Right atrium auricular region (tissue), 2 donors: ENCODE results near the gene IL1A. TPM values are rescaled to one million over a fixed set of nuclear protein-coding genes. Genes with fewer than 3 reads are reported as not detected.

Experiments used
- DNase-seq: peaks from one replicate; pipeline ENCODE4 v3.0.0-alpha.2; 2019; ENCODE audit warnings: low spot score
- H3K27ac ChIP-seq, 2 donors: fragments of 200-600 bp; sonication (generic); 1 replicate in 1 of 2; 2 replicates in 1 of 2; pipeline ENCODE4 v1.5.1; 2016 to 2019
- H3K27me3 ChIP-seq, 2 donors: fragments of 200-600 bp; sonication (generic); one replicate each; pipeline versions ENCODE4 v1.5.1 to v1.6.0; 2017 to 2019
- H3K36me3 ChIP-seq: fragments of 200-600 bp; sonication (generic); one replicate; pipeline ENCODE4 v1.5.1; 2016
- H3K4me1 ChIP-seq, 2 donors: fragments of 200-600 bp; sonication (generic); one replicate each; pipeline versions ENCODE4 v1.5.1 to v1.6.0; 2017 to 2019
- H3K4me3 ChIP-seq, 2 donors: fragments of 200-600 bp; sonication (generic); 1 replicate in 1 of 2; 2 replicates in 1 of 2; pipeline ENCODE4 v1.5.1; 2017 to 2019; ENCODE audit warnings: mild to moderate bottlenecking in 1 of 2, moderate library complexity in 1 of 2
- H3K9me3 ChIP-seq, 2 donors: fragments of 200-600 bp; sonication (generic); one replicate each; pipeline ENCODE4 v1.5.1; 2019
- CTCF ChIP-seq, 2 donors: fragments of 200-600 bp; sonication (generic); IDR thresholded peaks; one replicate each; pipeline ENCODE4 v1.5.1; 2019; ENCODE audit warnings: antibody characterized with exemption in 2 of 2
- total RNA-seq, 2 donors: library from RNA; depleted of rRNA; stranded (reverse); fragments of >200 nt; gene quantifications; one replicate each; pipeline ENCODE4 v1.1.0, GENCODE V29; 2016

Gene IL1A
- total RNA-seq, 2 donors from 2014 or later = not detected

DNA sequence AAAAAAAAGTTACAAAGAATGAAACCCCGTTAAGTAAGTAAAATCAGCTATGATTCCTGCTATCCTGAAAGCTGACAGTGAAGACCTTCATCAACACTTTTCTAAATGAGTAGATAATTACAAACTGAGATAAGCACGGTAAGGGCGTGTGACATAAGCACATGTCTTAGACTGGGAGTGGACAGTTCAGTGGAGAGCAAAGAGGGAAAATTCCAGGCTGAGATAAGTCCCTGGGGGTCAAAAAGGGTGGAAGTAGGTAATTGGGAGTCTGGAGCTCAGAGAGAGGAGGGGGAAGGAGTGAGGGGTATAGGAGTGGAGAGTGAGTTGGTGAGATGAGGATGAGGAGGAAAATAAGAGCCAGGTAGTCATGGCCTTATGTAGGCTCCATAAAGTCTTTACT, 4.4 kb upstream of the IL1A start:
- no peaks in the 10 kb centered on the region for H3K27me3 ChIP-seq
- no peak overlapping the region for H3K27ac ChIP-seq
- no peaks in the 10 kb centered on the region for H3K9me3 ChIP-seq
- TF ChIP-seq CTCF (IDR thresholded peaks at IDR 0.05) = no peak
- H3K4me3 ChIP-seq = no peak overlapping the region
- H3K4me1 ChIP-seq = no peaks in the 10 kb centered on the region
- no peaks in the 10 kb centered on the region for H3K36me3 ChIP-seq
- no peak for DNase-seq

GRCh38 chr2:112787729-112788393, 3.6 kb upstream of the IL1A start:
- Histone ChIP-seq H3K27me3 (no peaks in the 10 kb centered on the region), H3K27ac (no peak overlapping the region), H3K4me3 (no peak overlapping the region), H3K9me3 (no peaks in the 10 kb centered on the region), H3K4me1 (no peaks in the 10 kb centered on the region), H3K36me3 (no peaks in the 10 kb centered on the region)
- no peak for TF ChIP-seq CTCF (IDR thresholded peaks at IDR 0.05)
- no peak for DNase-seq

DNA sequence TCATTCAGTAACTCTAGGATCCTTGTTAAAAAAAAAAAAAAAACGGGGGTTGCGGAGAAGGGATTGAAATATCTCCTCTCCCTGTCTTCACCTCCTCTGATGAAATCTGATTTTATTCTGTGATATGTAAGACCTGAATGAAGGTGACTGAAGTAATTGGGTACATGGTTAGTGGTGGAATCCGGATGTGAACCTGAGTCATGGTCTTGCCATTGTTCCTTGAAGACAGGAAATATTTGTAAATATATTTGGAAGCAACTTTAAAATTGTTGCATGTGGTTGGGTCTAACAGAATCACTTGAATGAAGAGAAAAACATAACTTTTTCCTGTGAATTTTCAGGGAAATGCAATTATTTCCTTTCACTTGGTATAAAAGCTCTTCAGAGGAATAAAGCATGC, 3.0 kb upstream of the IL1A start:
- Histone ChIP-seq H3K4me1 (no peaks in the 10 kb centered on the region), H3K9me3 (no peaks in the 10 kb centered on the region), H3K27ac (no peak overlapping the region), H3K27me3 (no peaks in the 10 kb centered on the region), H3K36me3 (no peaks in the 10 kb centered on the region), H3K4me3 (no peak overlapping the region)
- DNase-seq = no peak
- no peak for TF ChIP-seq CTCF (IDR thresholded peaks at IDR 0.05)

DNA sequence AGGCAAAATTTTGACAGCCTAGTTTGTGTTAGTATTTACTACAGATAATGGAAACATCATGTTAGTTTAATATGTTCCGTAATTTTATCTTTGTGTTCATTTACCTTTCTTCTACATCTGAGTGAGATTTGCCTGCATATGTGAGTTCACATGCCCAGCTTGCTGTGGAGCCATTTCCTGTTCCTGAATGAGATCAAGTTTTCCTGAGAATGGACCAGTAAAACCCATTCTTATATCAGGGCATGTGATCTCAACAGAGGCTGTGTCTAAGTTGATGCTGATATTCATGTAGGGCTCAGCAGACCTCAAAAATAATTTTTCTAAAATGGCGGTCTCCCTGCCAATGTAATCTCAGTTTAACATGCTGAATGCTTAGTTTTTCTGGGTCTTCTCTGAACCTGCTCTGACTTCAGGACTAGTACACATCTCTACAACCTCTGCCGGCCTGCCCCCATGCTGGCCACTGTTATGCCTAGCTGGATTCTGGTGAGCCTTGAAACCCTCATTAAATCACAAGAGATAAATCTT, 1.0 kb downstream of the IL1A start:
- H3K9me3 ChIP-seq = no peaks in the 10 kb centered on the region
- no peak overlapping the region for H3K4me3 ChIP-seq
- H3K4me1 ChIP-seq = no peaks in the 10 kb centered on the region
- no peak for DNase-seq
- TF ChIP-seq CTCF (IDR thresholded peaks at IDR 0.05) = no peak
- no peak overlapping the region for H3K27ac ChIP-seq
- H3K36me3 ChIP-seq = no peaks in the 10 kb centered on the region
- H3K27me3 ChIP-seq = no peaks in the 10 kb centered on the region

DNA sequence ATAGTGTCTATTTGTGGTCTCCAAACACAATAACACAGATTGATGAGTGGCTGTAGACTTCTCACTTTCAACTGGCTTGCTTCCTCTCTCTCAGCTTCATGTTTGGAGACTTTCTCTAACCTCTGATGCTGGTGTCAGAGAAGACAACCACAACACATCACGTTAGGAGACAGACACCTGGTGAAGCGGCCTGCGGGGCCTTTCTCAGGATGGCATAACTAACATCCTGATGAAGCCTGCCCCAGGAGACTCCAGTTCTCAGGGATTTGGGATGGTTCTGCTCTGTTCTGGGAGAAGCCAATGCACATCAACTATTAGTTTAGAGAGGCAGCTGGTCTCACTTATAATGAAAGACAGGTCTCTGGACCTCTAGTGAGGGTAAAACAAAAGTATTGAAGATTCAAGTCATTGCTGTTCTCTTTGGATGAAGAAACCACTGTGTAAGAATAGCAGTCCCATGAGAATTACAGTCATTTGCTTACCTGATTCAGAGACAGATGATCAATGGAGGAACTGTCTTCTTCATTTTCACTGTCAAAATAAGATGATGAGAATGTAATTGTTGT, 2.0 kb downstream of the IL1A start:
- no peak for DNase-seq
- Histone ChIP-seq H3K36me3 (no peaks in the 10 kb centered on the region), H3K27me3 (no peaks in the 10 kb centered on the region), H3K4me3 (no peak overlapping the region), H3K27ac (no peak overlapping the region), H3K4me1 (no peaks in the 10 kb centered on the region), H3K9me3 (no peaks in the 10 kb centered on the region)
- TF ChIP-seq CTCF (IDR thresholded peaks at IDR 0.05) = no peak
